ENCODE measurements around the gene PDE4B.

Gene PDE4B

GRCh38 chr1:66078412-66078811, 285.7 kb downstream of the PDE4B start:
- no peak for TF ChIP-seq CTCF (IDR thresholded peaks at IDR 0.05)

- no peak for TF ChIP-seq CTCF (IDR thresholded peaks at IDR 0.05)
Measured at GRCh38 chr1:66083003-66083402, 290.3 kb downstream of the PDE4B start.

GRCh38 chr1:66084442-66084841, 291.7 kb downstream of the PDE4B start:
- TF ChIP-seq CTCF (IDR thresholded peaks at IDR 0.05) = no peak

GRCh38 chr1:66085600-66085999, 292.9 kb downstream of the PDE4B start:
- no peak for TF ChIP-seq CTCF (IDR thresholded peaks at IDR 0.05)

GRCh38 chr1:66088787-66089186, 296.1 kb downstream of the PDE4B start:
- TF ChIP-seq CTCF (IDR thresholded peaks at IDR 0.05) = no peak

GRCh38 chr1:66090859-66091457, 298.3 kb downstream of the PDE4B start:
- no peak for TF ChIP-seq CTCF (IDR thresholded peaks at IDR 0.05)

GRCh38 chr1:66095190-66095589, 302.5 kb downstream of the PDE4B start:
- no peak for TF ChIP-seq CTCF (IDR thresholded peaks at IDR 0.05)

GRCh38 chr1:66108624-66109023, 315.9 kb downstream of the PDE4B start:
- no peak for TF ChIP-seq CTCF (IDR thresholded peaks at IDR 0.05)

Measured in LNCAP (cell line).